ENCODE measurements around the gene HTR7. TPM values are rescaled to one million over a fixed set of nuclear protein-coding genes. Genes with fewer than 3 reads are reported as not detected.
"Not testable (repeated sequence)": the region's sequence is repeated elsewhere in the genome, so short reads cannot be mapped to it uniquely, and the experiment has no call there.

The HTR7 gene
- not detected in 2 replicates for total RNA-seq

- H3K36me3 Mint-ChIP-seq (ENCODE audit: low read depth), result no peaks in the 10 kb centered on the region
- H3K27me3 Mint-ChIP-seq (ENCODE audit: low read depth), result peaks cover 77% of the 10 kb centered on the region
- peak within 1 kb of the TSS; percentile 83 for H3K4me3 Mint-ChIP-seq (ENCODE audit: low read depth)
- H3K27ac Mint-ChIP-seq, result no peak within 1 kb of the TSS
- H3K9me3 Mint-ChIP-seq, result no peaks in the 10 kb centered on the region
- peaks cover 12% of the 10 kb centered on the region for H3K4me1 Mint-ChIP-seq (ENCODE audit: low read depth)
- peak; percentile 56 for DNase-seq (ENCODE audit: low spot score)
- intact Hi-C loops (cut with micrococcal nuclease), result loop anchor here (2.0 kb wide), 1 partner anchor 15 kb away; no protein-coding TSS in a partner anchor
These were observed at the start of gene HTR7 for GRCh38 chr10:90857635-90858460. Gene HTR7 (minus strand): TSS chr10:90858039. CDS start chr10:90857671, 368 bp downstream.

GRCh38 chr10:90906596-90906995 is 48.8 kb upstream of the HTR7 start:
- no peak for DNase-seq (ENCODE audit: low spot score)
- Mint-ChIP-seq H3K4me1 (ENCODE audit: low read depth) (peaks cover 21% of the 10 kb centered on the region), H3K4me3 (ENCODE audit: low read depth) (no peak overlapping the region), H3K27me3 (ENCODE audit: low read depth) (no peaks in the 10 kb centered on the region), H3K9me3 (no peaks in the 10 kb centered on the region), H3K36me3 (ENCODE audit: low read depth) (peaks cover 32% of the 10 kb centered on the region), H3K27ac (peak overlapping the region; percentile 26)
- intact Hi-C loops (cut with micrococcal nuclease), result loop anchor here (5.0 kb wide), 1 partner anchor 126 kb away; no protein-coding TSS in a partner anchor

GRCh38 chr10:90905925-90906324 is 48.1 kb upstream of the HTR7 start:
- intact Hi-C loops (cut with micrococcal nuclease), result loop anchor here (5.0 kb wide), 1 partner anchor 126 kb away; no protein-coding TSS in a partner anchor
- Mint-ChIP-seq H3K36me3 (ENCODE audit: low read depth) (peaks cover 35% of the 10 kb centered on the region), H3K27ac (peak overlapping the region; percentile 86), H3K9me3 (no peaks in the 10 kb centered on the region), H3K27me3 (ENCODE audit: low read depth) (no peaks in the 10 kb centered on the region), H3K4me1 (ENCODE audit: low read depth) (peaks cover 21% of the 10 kb centered on the region), H3K4me3 (ENCODE audit: low read depth) (peak overlapping the region; percentile 41)
- DNase-seq (ENCODE audit: low spot score), result no peak

GRCh38 chr10:90896916-90897315 is 39.1 kb upstream of the HTR7 start:
- H3K4me3 Mint-ChIP-seq (ENCODE audit: low read depth); H3K27ac Mint-ChIP-seq; intact Hi-C loops (cut with micrococcal nuclease); H3K9me3 Mint-ChIP-seq; H3K27me3 Mint-ChIP-seq (ENCODE audit: low read depth); DNase-seq (ENCODE audit: low spot score): not testable (repeated sequence)
- peaks cover 53% of the 10 kb centered on the region for H3K36me3 Mint-ChIP-seq (ENCODE audit: low read depth)
- peaks cover 11% of the 10 kb centered on the region for H3K4me1 Mint-ChIP-seq (ENCODE audit: low read depth)

- Mint-ChIP-seq H3K27me3 (ENCODE audit: low read depth) (no peaks in the 10 kb centered on the region), H3K27ac (no peak overlapping the region), H3K9me3 (no peaks in the 10 kb centered on the region), H3K4me1 (ENCODE audit: low read depth) (peaks cover 11% of the 10 kb centered on the region), H3K36me3 (ENCODE audit: low read depth) (peaks cover 72% of the 10 kb centered on the region), H3K4me3 (ENCODE audit: low read depth) (no peak overlapping the region)
- no peak for DNase-seq (ENCODE audit: low spot score)
- intact Hi-C loops (cut with micrococcal nuclease), result no loop called here
These were observed 35.4 kb upstream of the HTR7 start for GRCh38 chr10:90893190-90893589.

- H3K27me3 Mint-ChIP-seq (ENCODE audit: low read depth), result no peaks in the 10 kb centered on the region
- no peaks in the 10 kb centered on the region for H3K9me3 Mint-ChIP-seq
- DNase-seq (ENCODE audit: low spot score), result no peak
- no peak overlapping the region for H3K4me3 Mint-ChIP-seq (ENCODE audit: low read depth)
- peaks cover 1% of the 10 kb centered on the region for H3K4me1 Mint-ChIP-seq (ENCODE audit: low read depth)
- H3K27ac Mint-ChIP-seq, result no peak overlapping the region
- peaks cover 73% of the 10 kb centered on the region for H3K36me3 Mint-ChIP-seq (ENCODE audit: low read depth)
- intact Hi-C loops (cut with micrococcal nuclease), result no loop called here
These were observed 32.5 kb upstream of the HTR7 start for GRCh38 chr10:90890347-90890746.

GRCh38 chr10:90889636-90890035 is 31.8 kb upstream of the HTR7 start:
- Mint-ChIP-seq H3K9me3 (no peaks in the 10 kb centered on the region), H3K4me1 (ENCODE audit: low read depth) (peaks cover 1% of the 10 kb centered on the region), H3K36me3 (ENCODE audit: low read depth) (peaks cover 77% of the 10 kb centered on the region), H3K27ac (no peak overlapping the region), H3K27me3 (ENCODE audit: low read depth) (no peaks in the 10 kb centered on the region), H3K4me3 (ENCODE audit: low read depth) (no peak overlapping the region)
- intact Hi-C loops (cut with micrococcal nuclease), result no loop called here
- no peak for DNase-seq (ENCODE audit: low spot score)

GRCh38 chr10:90888387-90888786 is 30.5 kb upstream of the HTR7 start:
- no peak for DNase-seq (ENCODE audit: low spot score)
- Mint-ChIP-seq H3K27ac (no peak overlapping the region), H3K4me1 (ENCODE audit: low read depth) (no peaks in the 10 kb centered on the region), H3K4me3 (ENCODE audit: low read depth) (no peak overlapping the region), H3K27me3 (ENCODE audit: low read depth) (no peaks in the 10 kb centered on the region), H3K36me3 (ENCODE audit: low read depth) (peaks cover 73% of the 10 kb centered on the region), H3K9me3 (no peaks in the 10 kb centered on the region)
- intact Hi-C loops (cut with micrococcal nuclease), result no loop called here

- intact Hi-C loops (cut with micrococcal nuclease), result no loop called here
- Mint-ChIP-seq H3K9me3 (no peaks in the 10 kb centered on the region), H3K4me3 (ENCODE audit: low read depth) (no peak overlapping the region), H3K4me1 (ENCODE audit: low read depth) (no peaks in the 10 kb centered on the region), H3K36me3 (ENCODE audit: low read depth) (peaks cover 69% of the 10 kb centered on the region), H3K27ac (no peak overlapping the region), H3K27me3 (ENCODE audit: low read depth) (no peaks in the 10 kb centered on the region)
- DNase-seq (ENCODE audit: low spot score), result no peak
These were observed 29.7 kb upstream of the HTR7 start for GRCh38 chr10:90887555-90887954.

- H3K9me3 Mint-ChIP-seq, result no peaks in the 10 kb centered on the region
- DNase-seq (ENCODE audit: low spot score), result no peak
- H3K4me1 Mint-ChIP-seq (ENCODE audit: low read depth), result no peaks in the 10 kb centered on the region
- intact Hi-C loops (cut with micrococcal nuclease), result no loop called here
- H3K4me3 Mint-ChIP-seq (ENCODE audit: low read depth), result no peak overlapping the region
- peaks cover 64% of the 10 kb centered on the region for H3K36me3 Mint-ChIP-seq (ENCODE audit: low read depth)
- H3K27me3 Mint-ChIP-seq (ENCODE audit: low read depth), result no peaks in the 10 kb centered on the region
- no peak overlapping the region for H3K27ac Mint-ChIP-seq
These were observed 27.3 kb upstream of the HTR7 start for GRCh38 chr10:90885176-90885575.

- Mint-ChIP-seq H3K27ac (no peak overlapping the region), H3K4me1 (ENCODE audit: low read depth) (peaks cover 4% of the 10 kb centered on the region), H3K27me3 (ENCODE audit: low read depth) (no peaks in the 10 kb centered on the region), H3K4me3 (ENCODE audit: low read depth) (no peak overlapping the region), H3K9me3 (no peaks in the 10 kb centered on the region), H3K36me3 (ENCODE audit: low read depth) (peaks cover 63% of the 10 kb centered on the region)
- DNase-seq (ENCODE audit: low spot score), result no peak
- intact Hi-C loops (cut with micrococcal nuclease), result no loop called here
These were observed 26.6 kb upstream of the HTR7 start for GRCh38 chr10:90884431-90884830.

- not testable (repeated sequence) for H3K27ac Mint-ChIP-seq; DNase-seq (ENCODE audit: low spot score); H3K9me3 Mint-ChIP-seq; H3K27me3 Mint-ChIP-seq (ENCODE audit: low read depth); H3K4me3 Mint-ChIP-seq (ENCODE audit: low read depth); H3K4me1 Mint-ChIP-seq (ENCODE audit: low read depth)
- intact Hi-C loops (cut with micrococcal nuclease), result loop anchor here (2.0 kb wide), 1 partner anchor 371 kb away; no protein-coding TSS in a partner anchor
- H3K36me3 Mint-ChIP-seq (ENCODE audit: low read depth), result peaks cover 62% of the 10 kb centered on the region
These were observed 22.4 kb upstream of the HTR7 start for GRCh38 chr10:90880059-90880719.

GRCh38 chr10:90879062-90879461 is 21.2 kb upstream of the HTR7 start:
- H3K27ac Mint-ChIP-seq, result no peak overlapping the region
- intact Hi-C loops (cut with micrococcal nuclease), result no loop called here
- peaks cover 11% of the 10 kb centered on the region for H3K4me1 Mint-ChIP-seq (ENCODE audit: low read depth)
- peaks cover 54% of the 10 kb centered on the region for H3K36me3 Mint-ChIP-seq (ENCODE audit: low read depth)
- no peak for DNase-seq (ENCODE audit: low spot score)
- no peaks in the 10 kb centered on the region for H3K27me3 Mint-ChIP-seq (ENCODE audit: low read depth)
- H3K9me3 Mint-ChIP-seq, result no peaks in the 10 kb centered on the region
- H3K4me3 Mint-ChIP-seq (ENCODE audit: low read depth), result no peak overlapping the region
